H1 (cell line): ENCODE measurements around the gene CRHBP. TPM values are rescaled to one million over a fixed set of nuclear protein-coding genes. Genes with fewer than 3 reads are reported as not detected.

ENCODE experiments used
- CBX5 ChIP-seq: fragments of 300-800, 300-1000 bp; sonication (generic); IDR thresholded peaks from 2 replicates; pipeline ENCODE4 v1.7.1; 2016; ENCODE audit warnings: antibody characterized with exemption, low read length, low read depth
- KDM1A ChIP-seq: fragments of 200-600, 300-600 bp; sonication (generic); IDR thresholded peaks from 2 replicates; pipeline ENCODE4 v1.7.1; 2016; ENCODE audit warnings: mild to moderate bottlenecking, low read length, borderline replicate concordance
- POLR2AphosphoS5 ChIP-seq: IDR thresholded peaks from 2 replicates; pipeline ENCODE4 v1.6.1; 2011; ENCODE audit warnings: low read depth, low read length
- TAF1 ChIP-seq: IDR thresholded peaks from 2 replicates; pipeline ENCODE4 v1.6.1; 2011; ENCODE audit warnings: mild to moderate bottlenecking, low read depth, low read length
- polyA plus RNA-seq, 7 experiments: library from polyadenylated mRNA; depleted of rRNA in 3 of 7; stranded (reverse) in 5 of 7; unstranded in 2 of 7; fragments of >200 nt in 5 of 7; fragments of 200-250 nt in 2 of 7; gene quantifications; 1 replicate in 5 of 7; 2 replicates in 1 of 7; 4 replicates in 1 of 7; pipeline versions ENCODE4 v1.2.1 to v1.2.3, GENCODE V29; 2011 to 2013; ENCODE audit warnings: missing spikeins in 2 of 7, mixed read lengths in 2 of 7
- total RNA-seq: library from RNA; stranded (reverse); fragmentation: NEBNext Ultra II Directional; extraction: Animal tissue kit (Norgen Biotek cat#: 25700); gene quantifications from 2 replicates; pipeline ENCODE4 v1.2.1, GENCODE V29; 2021
- TF ChIP-seq, protein P1 (sequence below): fragments of 300-600 bp; sonication (generic); IDR thresholded peaks from 2 replicates; pipeline ENCODE4 v1.7.1; 2012; ENCODE audit warnings: low read length, moderate library complexity, mild to moderate bottlenecking, inconsistent platforms; ENCODE audit not compliant: insufficient replicate concordance
- TF ChIP-seq, protein P2 (sequence below): IDR thresholded peaks from 2 replicates; pipeline ENCODE4 v1.6.1; 2012; ENCODE audit warnings: low read length, inconsistent platforms
- TF ChIP-seq, protein P3 (sequence below): IDR thresholded peaks from 2 replicates; pipeline ENCODE4 v1.6.1; 2012; ENCODE audit warnings: inconsistent platforms

The CRHBP gene
- total and polyA plus RNA-seq, 2 of the 8 experiments (the other 6 are each of a cell fraction or from before 2014, with no cell fraction given), result 0.30 TPM; not detected in 1

DNA sequence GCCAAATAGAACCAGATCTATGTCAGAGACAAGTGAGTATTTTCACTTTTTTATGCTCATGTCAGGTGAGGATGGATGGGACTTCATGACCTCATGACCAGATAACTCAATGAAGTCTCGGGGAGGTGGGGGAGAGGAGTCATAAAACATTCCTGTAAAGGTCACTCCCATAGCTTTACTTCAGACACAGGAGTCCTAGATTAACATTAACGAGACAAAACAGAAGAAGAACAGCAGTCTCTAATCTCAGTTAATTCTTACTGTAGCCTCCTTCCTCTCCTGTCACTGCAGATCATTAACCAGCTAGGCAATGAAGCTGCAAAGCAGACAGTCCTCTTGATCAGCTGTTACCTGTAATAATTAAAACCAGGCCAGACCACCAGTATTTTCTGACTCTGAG lies 11.2 kb downstream of the CRHBP start (continued):
- TF ChIP-seq, protein P1, sequence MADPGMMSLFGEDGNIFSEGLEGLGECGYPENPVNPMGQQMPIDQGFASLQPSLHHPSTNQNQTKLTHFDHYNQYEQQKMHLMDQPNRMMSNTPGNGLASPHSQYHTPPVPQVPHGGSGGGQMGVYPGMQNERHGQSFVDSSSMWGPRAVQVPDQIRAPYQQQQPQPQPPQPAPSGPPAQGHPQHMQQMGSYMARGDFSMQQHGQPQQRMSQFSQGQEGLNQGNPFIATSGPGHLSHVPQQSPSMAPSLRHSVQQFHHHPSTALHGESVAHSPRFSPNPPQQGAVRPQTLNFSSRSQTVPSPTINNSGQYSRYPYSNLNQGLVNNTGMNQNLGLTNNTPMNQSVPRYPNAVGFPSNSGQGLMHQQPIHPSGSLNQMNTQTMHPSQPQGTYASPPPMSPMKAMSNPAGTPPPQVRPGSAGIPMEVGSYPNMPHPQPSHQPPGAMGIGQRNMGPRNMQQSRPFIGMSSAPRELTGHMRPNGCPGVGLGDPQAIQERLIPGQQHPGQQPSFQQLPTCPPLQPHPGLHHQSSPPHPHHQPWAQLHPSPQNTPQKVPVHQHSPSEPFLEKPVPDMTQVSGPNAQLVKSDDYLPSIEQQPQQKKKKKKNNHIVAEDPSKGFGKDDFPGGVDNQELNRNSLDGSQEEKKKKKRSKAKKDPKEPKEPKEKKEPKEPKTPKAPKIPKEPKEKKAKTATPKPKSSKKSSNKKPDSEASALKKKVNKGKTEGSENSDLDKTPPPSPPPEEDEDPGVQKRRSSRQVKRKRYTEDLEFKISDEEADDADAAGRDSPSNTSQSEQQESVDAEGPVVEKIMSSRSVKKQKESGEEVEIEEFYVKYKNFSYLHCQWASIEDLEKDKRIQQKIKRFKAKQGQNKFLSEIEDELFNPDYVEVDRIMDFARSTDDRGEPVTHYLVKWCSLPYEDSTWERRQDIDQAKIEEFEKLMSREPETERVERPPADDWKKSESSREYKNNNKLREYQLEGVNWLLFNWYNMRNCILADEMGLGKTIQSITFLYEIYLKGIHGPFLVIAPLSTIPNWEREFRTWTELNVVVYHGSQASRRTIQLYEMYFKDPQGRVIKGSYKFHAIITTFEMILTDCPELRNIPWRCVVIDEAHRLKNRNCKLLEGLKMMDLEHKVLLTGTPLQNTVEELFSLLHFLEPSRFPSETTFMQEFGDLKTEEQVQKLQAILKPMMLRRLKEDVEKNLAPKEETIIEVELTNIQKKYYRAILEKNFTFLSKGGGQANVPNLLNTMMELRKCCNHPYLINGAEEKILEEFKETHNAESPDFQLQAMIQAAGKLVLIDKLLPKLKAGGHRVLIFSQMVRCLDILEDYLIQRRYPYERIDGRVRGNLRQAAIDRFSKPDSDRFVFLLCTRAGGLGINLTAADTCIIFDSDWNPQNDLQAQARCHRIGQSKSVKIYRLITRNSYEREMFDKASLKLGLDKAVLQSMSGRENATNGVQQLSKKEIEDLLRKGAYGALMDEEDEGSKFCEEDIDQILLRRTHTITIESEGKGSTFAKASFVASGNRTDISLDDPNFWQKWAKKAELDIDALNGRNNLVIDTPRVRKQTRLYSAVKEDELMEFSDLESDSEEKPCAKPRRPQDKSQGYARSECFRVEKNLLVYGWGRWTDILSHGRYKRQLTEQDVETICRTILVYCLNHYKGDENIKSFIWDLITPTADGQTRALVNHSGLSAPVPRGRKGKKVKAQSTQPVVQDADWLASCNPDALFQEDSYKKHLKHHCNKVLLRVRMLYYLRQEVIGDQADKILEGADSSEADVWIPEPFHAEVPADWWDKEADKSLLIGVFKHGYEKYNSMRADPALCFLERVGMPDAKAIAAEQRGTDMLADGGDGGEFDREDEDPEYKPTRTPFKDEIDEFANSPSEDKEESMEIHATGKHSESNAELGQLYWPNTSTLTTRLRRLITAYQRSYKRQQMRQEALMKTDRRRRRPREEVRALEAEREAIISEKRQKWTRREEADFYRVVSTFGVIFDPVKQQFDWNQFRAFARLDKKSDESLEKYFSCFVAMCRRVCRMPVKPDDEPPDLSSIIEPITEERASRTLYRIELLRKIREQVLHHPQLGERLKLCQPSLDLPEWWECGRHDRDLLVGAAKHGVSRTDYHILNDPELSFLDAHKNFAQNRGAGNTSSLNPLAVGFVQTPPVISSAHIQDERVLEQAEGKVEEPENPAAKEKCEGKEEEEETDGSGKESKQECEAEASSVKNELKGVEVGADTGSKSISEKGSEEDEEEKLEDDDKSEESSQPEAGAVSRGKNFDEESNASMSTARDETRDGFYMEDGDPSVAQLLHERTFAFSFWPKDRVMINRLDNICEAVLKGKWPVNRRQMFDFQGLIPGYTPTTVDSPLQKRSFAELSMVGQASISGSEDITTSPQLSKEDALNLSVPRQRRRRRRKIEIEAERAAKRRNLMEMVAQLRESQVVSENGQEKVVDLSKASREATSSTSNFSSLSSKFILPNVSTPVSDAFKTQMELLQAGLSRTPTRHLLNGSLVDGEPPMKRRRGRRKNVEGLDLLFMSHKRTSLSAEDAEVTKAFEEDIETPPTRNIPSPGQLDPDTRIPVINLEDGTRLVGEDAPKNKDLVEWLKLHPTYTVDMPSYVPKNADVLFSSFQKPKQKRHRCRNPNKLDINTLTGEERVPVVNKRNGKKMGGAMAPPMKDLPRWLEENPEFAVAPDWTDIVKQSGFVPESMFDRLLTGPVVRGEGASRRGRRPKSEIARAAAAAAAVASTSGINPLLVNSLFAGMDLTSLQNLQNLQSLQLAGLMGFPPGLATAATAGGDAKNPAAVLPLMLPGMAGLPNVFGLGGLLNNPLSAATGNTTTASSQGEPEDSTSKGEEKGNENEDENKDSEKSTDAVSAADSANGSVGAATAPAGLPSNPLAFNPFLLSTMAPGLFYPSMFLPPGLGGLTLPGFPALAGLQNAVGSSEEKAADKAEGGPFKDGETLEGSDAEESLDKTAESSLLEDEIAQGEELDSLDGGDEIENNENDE, result no peak
- no peak for TF ChIP-seq POLR2AphosphoS5
- no peak for TF ChIP-seq KDM1A
- TF ChIP-seq, protein P2, sequence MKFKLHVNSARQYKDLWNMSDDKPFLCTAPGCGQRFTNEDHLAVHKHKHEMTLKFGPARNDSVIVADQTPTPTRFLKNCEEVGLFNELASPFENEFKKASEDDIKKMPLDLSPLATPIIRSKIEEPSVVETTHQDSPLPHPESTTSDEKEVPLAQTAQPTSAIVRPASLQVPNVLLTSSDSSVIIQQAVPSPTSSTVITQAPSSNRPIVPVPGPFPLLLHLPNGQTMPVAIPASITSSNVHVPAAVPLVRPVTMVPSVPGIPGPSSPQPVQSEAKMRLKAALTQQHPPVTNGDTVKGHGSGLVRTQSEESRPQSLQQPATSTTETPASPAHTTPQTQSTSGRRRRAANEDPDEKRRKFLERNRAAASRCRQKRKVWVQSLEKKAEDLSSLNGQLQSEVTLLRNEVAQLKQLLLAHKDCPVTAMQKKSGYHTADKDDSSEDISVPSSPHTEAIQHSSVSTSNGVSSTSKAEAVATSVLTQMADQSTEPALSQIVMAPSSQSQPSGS, result no peak
- no peak for TF ChIP-seq CBX5
- TF ChIP-seq TAF1, result no peak
- TF ChIP-seq, protein P3, sequence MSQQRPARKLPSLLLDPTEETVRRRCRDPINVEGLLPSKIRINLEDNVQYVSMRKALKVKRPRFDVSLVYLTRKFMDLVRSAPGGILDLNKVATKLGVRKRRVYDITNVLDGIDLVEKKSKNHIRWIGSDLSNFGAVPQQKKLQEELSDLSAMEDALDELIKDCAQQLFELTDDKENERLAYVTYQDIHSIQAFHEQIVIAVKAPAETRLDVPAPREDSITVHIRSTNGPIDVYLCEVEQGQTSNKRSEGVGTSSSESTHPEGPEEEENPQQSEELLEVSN, result no peak
